ENCODE measurements around the gene MACROD2. TPM values are rescaled to one million over a fixed set of nuclear protein-coding genes. Genes with fewer than 3 reads are reported as not detected.
"Not testable (repeated sequence)": the region's sequence is repeated elsewhere in the genome, so short reads cannot be mapped to it uniquely, and the experiment has no call there.

Gene MACROD2
- polyA plus RNA-seq, 2 of the 4 experiments (the other 2 are of a cell fraction): 0.96 to 1.3 TPM

DNA sequence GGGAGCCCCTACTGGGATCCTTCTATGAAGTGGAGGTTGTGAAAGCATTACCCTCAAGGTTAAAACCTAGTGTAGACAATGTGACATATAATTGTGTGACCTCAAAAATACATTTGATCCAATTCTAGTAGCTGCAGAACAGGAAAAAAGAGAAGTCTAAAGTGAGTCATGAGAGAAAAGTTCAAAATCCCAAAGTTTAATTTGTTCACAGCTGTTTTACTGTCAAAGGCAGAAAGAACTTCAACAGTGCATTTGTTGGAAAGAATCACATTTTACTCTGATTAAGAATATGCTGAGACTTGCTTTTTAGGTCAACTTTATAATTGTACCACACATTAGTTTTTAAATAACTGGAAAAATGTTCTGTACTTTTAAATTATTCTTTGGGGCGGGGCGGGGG is 1369.5 kb downstream of the MACROD2 start:
- TF ChIP-seq RAD21 (conservative IDR thresholded peaks at IDR 0.05 in 1 of 2, IDR thresholded peaks at IDR 0.05 in 1 of 2): no peak
- TF ChIP-seq EHF (CRISPR knock-in tag; IDR thresholded peaks at IDR 0.05): no peak
- TF ChIP-seq MAFK (IDR thresholded peaks at IDR 0.05; ENCODE audit: partially characterized antibody): peak; percentile 36
- no peak overlapping the region for H3K4me3 ChIP-seq
- FAIRE-seq (no peak), DNase-seq (ENCODE audit: low read depth in 1 of 2, low spot score in 1 of 2) (no peak), ATAC-seq (no peak)
- H3K27ac ChIP-seq: no peak overlapping the region
- H3K9me3 ChIP-seq: no peaks in the 10 kb centered on the region
- CTCF ChIA-PET: no interaction called here
- no peaks in the 10 kb centered on the region for H3K4me1 ChIP-seq
- H3K4me2 ChIP-seq: no peak overlapping the region
- POLR2A ChIA-PET: no interaction called here
- 46% methylated on average over 2 of the region's 2 CpGs for WGBS (ENCODE audit: missing lambda C conversion rate)

DNA sequence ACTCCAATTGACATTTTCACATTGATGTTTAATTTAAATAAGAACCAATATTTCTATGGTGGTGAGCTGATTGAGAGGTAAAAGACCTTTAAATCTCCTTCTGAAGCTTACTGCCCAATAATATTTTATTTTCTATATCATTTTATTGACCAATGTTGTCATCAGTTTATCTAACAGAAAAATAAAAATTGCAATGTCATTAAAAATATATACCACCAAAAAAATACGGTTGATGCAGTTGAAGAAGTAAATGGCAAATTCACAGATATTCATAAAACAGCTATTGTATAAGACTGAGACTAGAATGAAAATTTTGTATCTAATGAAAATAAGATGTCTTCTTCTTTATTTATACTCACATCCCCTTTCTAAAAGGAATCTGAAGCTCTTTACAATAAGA is 1375.1 kb downstream of the MACROD2 start:
- POLR2A ChIA-PET: no interaction called here
- H3K4me1 ChIP-seq: no peaks in the 10 kb centered on the region
- no peak for ATAC-seq

DNA sequence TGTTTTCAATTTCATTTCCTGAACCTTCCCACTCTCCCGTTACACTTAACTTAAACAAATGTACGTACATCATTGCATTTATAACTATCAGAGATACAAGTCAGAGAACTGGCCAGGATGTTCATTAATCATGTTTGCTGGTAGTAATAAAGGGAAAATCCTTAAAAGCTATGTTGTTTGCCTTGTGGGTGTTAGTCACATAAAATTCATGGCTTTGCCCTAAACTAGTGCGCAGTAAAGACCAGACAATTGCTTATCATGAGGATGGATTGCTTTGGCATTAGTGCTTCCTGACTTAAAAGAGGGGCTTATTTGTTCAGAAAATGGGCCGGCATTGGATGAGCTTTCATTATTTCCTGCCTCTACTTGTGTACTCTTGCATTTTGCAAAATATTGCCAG is 1379.4 kb downstream of the MACROD2 start:
- no peak for TF ChIP-seq ZC3H11A (IDR thresholded peaks at IDR 0.05)
- TF ChIP-seq ZSCAN20 (CRISPR knock-in tag; IDR thresholded peaks at IDR 0.05): no peak
- TF ChIP-seq, protein P1, sequence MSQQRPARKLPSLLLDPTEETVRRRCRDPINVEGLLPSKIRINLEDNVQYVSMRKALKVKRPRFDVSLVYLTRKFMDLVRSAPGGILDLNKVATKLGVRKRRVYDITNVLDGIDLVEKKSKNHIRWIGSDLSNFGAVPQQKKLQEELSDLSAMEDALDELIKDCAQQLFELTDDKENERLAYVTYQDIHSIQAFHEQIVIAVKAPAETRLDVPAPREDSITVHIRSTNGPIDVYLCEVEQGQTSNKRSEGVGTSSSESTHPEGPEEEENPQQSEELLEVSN (IDR thresholded peaks at IDR 0.05; ENCODE audit: borderline replicate concordance, low read depth): no peak
- TF ChIP-seq, protein P2, sequence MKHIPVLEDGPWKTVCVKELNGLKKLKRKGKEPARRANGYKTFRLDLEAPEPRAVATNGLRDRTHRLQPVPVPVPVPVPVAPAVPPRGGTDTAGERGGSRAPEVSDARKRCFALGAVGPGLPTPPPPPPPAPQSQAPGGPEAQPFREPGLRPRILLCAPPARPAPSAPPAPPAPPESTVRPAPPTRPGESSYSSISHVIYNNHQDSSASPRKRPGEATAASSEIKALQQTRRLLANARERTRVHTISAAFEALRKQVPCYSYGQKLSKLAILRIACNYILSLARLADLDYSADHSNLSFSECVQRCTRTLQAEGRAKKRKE (CRISPR knock-in tag; IDR thresholded peaks at IDR 0.05; ENCODE audit: low read depth): no peak
- TF ChIP-seq TP53 (CRISPR knock-in tag; IDR thresholded peaks at IDR 0.05): no peak
- TF ChIP-seq JUN (IDR thresholded peaks at IDR 0.05): no peak
- TF ChIP-seq BHLHE40 (IDR thresholded peaks at IDR 0.05; ENCODE audit: low read depth, low read length): no peak
- TF ChIP-seq MYC (IDR thresholded peaks at IDR 0.05; ENCODE audit: borderline replicate concordance, low read length): no peak
- no peak for TF ChIP-seq EP300 (IDR thresholded peaks at IDR 0.05)
- no peak for TF ChIP-seq CBX2 (IDR thresholded peaks at IDR 0.05; ENCODE audit: borderline replicate concordance, low read depth)
- CTCF ChIA-PET: no interaction called here
- Histone ChIP-seq H3K9me3 (no peaks in the 10 kb centered on the region), H3K4me1 (no peaks in the 10 kb centered on the region), H3K27ac (no peak overlapping the region), H3K4me3 (no peak overlapping the region), H3K4me2 (no peak overlapping the region)
- no peak for FAIRE-seq
- WGBS (ENCODE audit: missing lambda C conversion rate): 83% methylated on average over 4 of the region's 4 CpGs
- ATAC-seq: no peak
- POLR2A ChIA-PET: no interaction called here
- DNase-seq (ENCODE audit: low read depth in 1 of 2, low spot score in 1 of 2): no peak

More for the DNA sequence above, 1375.1 kb downstream of the MACROD2 start:
- TF ChIP-seq MAFK (IDR thresholded peaks at IDR 0.05; ENCODE audit: partially characterized antibody) (peak; percentile 65), GATA3 (IDR thresholded peaks at IDR 0.05; ENCODE audit: borderline replicate concordance) (no peak), FOSB (CRISPR knock-in tag; IDR thresholded peaks at IDR 0.05) (no peak)
- TF ChIP-seq, protein P3, sequence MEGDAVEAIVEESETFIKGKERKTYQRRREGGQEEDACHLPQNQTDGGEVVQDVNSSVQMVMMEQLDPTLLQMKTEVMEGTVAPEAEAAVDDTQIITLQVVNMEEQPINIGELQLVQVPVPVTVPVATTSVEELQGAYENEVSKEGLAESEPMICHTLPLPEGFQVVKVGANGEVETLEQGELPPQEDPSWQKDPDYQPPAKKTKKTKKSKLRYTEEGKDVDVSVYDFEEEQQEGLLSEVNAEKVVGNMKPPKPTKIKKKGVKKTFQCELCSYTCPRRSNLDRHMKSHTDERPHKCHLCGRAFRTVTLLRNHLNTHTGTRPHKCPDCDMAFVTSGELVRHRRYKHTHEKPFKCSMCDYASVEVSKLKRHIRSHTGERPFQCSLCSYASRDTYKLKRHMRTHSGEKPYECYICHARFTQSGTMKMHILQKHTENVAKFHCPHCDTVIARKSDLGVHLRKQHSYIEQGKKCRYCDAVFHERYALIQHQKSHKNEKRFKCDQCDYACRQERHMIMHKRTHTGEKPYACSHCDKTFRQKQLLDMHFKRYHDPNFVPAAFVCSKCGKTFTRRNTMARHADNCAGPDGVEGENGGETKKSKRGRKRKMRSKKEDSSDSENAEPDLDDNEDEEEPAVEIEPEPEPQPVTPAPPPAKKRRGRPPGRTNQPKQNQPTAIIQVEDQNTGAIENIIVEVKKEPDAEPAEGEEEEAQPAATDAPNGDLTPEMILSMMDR (IDR thresholded peaks at IDR 0.05): no peak
- WGBS (ENCODE audit: missing lambda C conversion rate): 70% methylated on average over 1 of the region's 1 CpG
- DNase-seq (ENCODE audit: low read depth in 1 of 2, low spot score in 1 of 2) (no peak), FAIRE-seq (no peak)
- Histone ChIP-seq H3K27ac (no peak overlapping the region), H3K4me2 (no peak overlapping the region), H3K4me3 (no peak overlapping the region), H3K9me3 (no peaks in the 10 kb centered on the region)
- CTCF ChIA-PET: no interaction called here

DNA sequence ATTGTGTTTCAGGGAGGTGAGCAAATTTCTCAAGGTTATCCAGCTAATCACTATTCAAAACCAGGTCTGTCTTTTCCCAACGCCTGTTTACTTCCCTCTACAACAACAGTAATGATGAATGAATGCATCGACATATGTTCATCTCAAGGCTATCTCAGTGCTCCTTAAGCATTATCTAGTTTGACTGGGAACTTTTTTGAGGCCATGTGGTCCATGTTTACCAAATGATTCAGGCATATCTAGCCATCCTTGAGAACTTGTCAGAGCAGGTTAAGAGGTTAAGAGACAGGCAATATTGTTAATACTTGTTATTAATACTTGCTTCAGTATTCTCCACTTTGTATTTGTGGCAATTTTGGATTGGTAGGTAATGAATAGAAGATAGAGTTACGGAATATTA is 1380.5 kb downstream of the MACROD2 start:
- no peak overlapping the region for H3K4me3 ChIP-seq
- TF ChIP-seq NFE2L2 (conservative IDR thresholded peaks at IDR 0.05; ENCODE audit: low read length) (no peak), HOXB5 (CRISPR knock-in tag; IDR thresholded peaks at IDR 0.05) (no peak), POLR2AphosphoS2 (conservative IDR thresholded peaks at IDR 0.05; ENCODE audit: low read length) (no peak), SMC3 (IDR thresholded peaks at IDR 0.05) (no peak)
- TF ChIP-seq, protein P4, sequence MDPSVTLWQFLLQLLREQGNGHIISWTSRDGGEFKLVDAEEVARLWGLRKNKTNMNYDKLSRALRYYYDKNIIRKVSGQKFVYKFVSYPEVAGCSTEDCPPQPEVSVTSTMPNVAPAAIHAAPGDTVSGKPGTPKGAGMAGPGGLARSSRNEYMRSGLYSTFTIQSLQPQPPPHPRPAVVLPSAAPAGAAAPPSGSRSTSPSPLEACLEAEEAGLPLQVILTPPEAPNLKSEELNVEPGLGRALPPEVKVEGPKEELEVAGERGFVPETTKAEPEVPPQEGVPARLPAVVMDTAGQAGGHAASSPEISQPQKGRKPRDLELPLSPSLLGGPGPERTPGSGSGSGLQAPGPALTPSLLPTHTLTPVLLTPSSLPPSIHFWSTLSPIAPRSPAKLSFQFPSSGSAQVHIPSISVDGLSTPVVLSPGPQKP (IDR thresholded peaks at IDR 0.05; ENCODE audit: low read depth, low read length): no peak
- TF ChIP-seq, protein P3 (IDR thresholded peaks at IDR 0.05): no peak
- no peaks in the 10 kb centered on the region for H3K4me1 ChIP-seq
- WGBS (ENCODE audit: missing lambda C conversion rate): 28% methylated on average over 3 of the region's 3 CpGs
- ATAC-seq (no peak), FAIRE-seq (no peak), DNase-seq (ENCODE audit: low read depth in 1 of 2, low spot score in 1 of 2) (no peak)
- H3K4me2 ChIP-seq: no peak overlapping the region
- no peak overlapping the region for H3K27ac ChIP-seq
- ChIA-PET CTCF (no interaction called here), POLR2A (no interaction called here)
- H3K9me3 ChIP-seq: no peaks in the 10 kb centered on the region

DNA sequence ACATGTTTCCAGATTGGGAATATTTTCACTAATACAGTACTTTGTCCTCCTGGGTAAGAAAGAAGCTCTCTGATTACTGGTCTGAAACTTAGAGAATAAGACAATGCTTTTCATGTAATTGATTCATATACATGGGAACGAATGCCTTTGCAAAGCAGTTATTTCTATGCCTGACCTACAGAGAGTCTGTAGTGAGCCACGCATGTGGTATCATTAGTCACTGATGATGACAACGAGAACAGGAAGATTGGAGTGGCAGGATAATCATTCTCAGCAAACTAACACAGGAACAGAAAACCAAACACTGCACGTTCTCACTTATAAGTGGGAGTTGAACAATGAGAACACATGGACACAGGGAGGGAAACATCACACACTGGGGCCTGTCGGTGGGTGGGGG is 1382.3 kb downstream of the MACROD2 start:
- H3K27ac ChIP-seq; H3K4me2 ChIP-seq; H3K4me1 ChIP-seq; H3K9me3 ChIP-seq; H3K4me3 ChIP-seq; ATAC-seq; POLR2A ChIA-PET; DNase-seq (ENCODE audit: low read depth in 1 of 2, low spot score in 1 of 2): not testable (repeated sequence)
- FAIRE-seq: peak; percentile 61
- 41% methylated on average over 5 of the region's 5 CpGs for WGBS (ENCODE audit: missing lambda C conversion rate)
- CTCF ChIA-PET: interaction anchor here (0.6 to 1.6 kb wide), 2 partner anchors 12 to 665 kb away, joined by 3 read pairs; no protein-coding TSS in a partner anchor

All from A549 (cell line).